GM23338 (cell line): ENCODE measurements around the gene ANTXR1. TPM values are rescaled to one million over a fixed set of nuclear protein-coding genes. Genes with fewer than 3 reads are reported as not detected.

Experiments used
- ATAC-seq: fragments of 200-7000 bp; cut with Tn5 transposase; 3 replicates; pipeline ENCODE4 v1.9.1; 2020
- DNase-seq: peaks from one replicate; pipeline ENCODE4 v3.0.0-alpha.2; 2015; ENCODE audit warnings: low spot score
- H2AFZ ChIP-seq: fragments of 200-600 bp; sonication (generic); 2 replicates; pipeline ENCODE4 v1.8.0; 2016; ENCODE audit warnings: antibody characterized with exemption, mild to moderate bottlenecking, moderate library complexity
- H3F3A ChIP-seq: fragments of 200-600 bp; sonication (generic); replicated peaks from 2 replicates; pipeline ENCODE4 v1.8.0; 2017; ENCODE audit warnings: antibody characterized with exemption, mixed run types, low read depth
- H3K27ac ChIP-seq: fragments of 200-600 bp; sonication (generic); 2 replicates; pipeline ENCODE4 v1.6.1; 2016; ENCODE audit warnings: low read depth
- H3K27me3 ChIP-seq: fragments of 200-600 bp; sonication (generic); 2 replicates; pipeline ENCODE4 v1.8.0; 2016; ENCODE audit warnings: mild to moderate bottlenecking, mixed run types, moderate library complexity; ENCODE audit not compliant: insufficient read depth
- H3K36me3 ChIP-seq: fragments of 200-600 bp; sonication (generic); 2 replicates; pipeline ENCODE4 v1.8.0; 2016; ENCODE audit warnings: mild to moderate bottlenecking; ENCODE audit not compliant: insufficient read depth
- H3K4me1 ChIP-seq: fragments of 200-600 bp; sonication (generic); 2 replicates; pipeline ENCODE4 v1.8.0; 2016; ENCODE audit warnings: mild to moderate bottlenecking, moderate library complexity; ENCODE audit not compliant: insufficient read depth
- H3K4me2 ChIP-seq: fragments of 200-600 bp; sonication (generic); 2 replicates; pipeline ENCODE4 v1.7.1; 2017; ENCODE audit warnings: mixed run types
- H3K4me3 ChIP-seq: fragments of 200-600 bp; sonication (generic); 2 replicates; pipeline ENCODE4 v1.6.1; 2016; ENCODE audit warnings: mixed run types
- H3K79me2 ChIP-seq: fragments of 200-600 bp; sonication (generic); replicated peaks from 2 replicates; pipeline ENCODE4 v1.8.0; 2017; ENCODE audit warnings: mild to moderate bottlenecking; ENCODE audit not compliant: insufficient read depth
- H3K9me2 ChIP-seq: fragments of 200-600 bp; sonication (generic); 2 replicates; pipeline ENCODE4 v1.8.0; 2017; ENCODE audit not compliant: insufficient read depth
- H4K20me1 ChIP-seq: fragments of 200-600 bp; sonication (generic); replicated peaks from 2 replicates; pipeline ENCODE4 v1.8.0; 2017; ENCODE audit warnings: mild to moderate bottlenecking; ENCODE audit not compliant: insufficient read depth
- H3K27ac Mint-ChIP-seq: 2 replicates; pipeline ENCODE4 v1.8.0; 2020; ENCODE audit warnings: inconsistent platforms, mild to moderate bottlenecking, moderate library complexity, mixed read lengths
- H3K27me3 Mint-ChIP-seq: 3 replicates; pipeline ENCODE4 v1.8.0; 2022; ENCODE audit warnings: low read depth, mild to moderate bottlenecking, moderate library complexity, mixed read lengths, inconsistent platforms; ENCODE audit not compliant: insufficient read depth, poor library complexity
- H3K36me3 Mint-ChIP-seq: 3 replicates; pipeline ENCODE4 v1.8.0; 2021; ENCODE audit warnings: low read depth, mild to moderate bottlenecking, inconsistent platforms, moderate library complexity, mixed read lengths
- H3K4me1 Mint-ChIP-seq: 3 replicates; pipeline ENCODE4 v1.8.0; 2020; ENCODE audit warnings: mild to moderate bottlenecking, inconsistent platforms, mixed read lengths
- H3K4me3 Mint-ChIP-seq: 3 replicates; pipeline ENCODE4 v1.8.0; 2021; ENCODE audit warnings: moderate library complexity, mild to moderate bottlenecking, inconsistent platforms, mixed read lengths
- H3K9me3 Mint-ChIP-seq: 3 replicates; pipeline ENCODE4 v1.8.0; 2020; ENCODE audit warnings: moderate library complexity, mild to moderate bottlenecking, inconsistent platforms, mixed read lengths
- CREB1 ChIP-seq: fragments of 250-450 bp; sonication (Bioruptor Pico); IDR thresholded peaks from 2 replicates; pipeline ENCODE4 v1.5.0; 2020; ENCODE audit warnings: low read depth, mild to moderate bottlenecking, moderate library complexity
- EZH2 ChIP-seq: fragments of 200-600 bp; sonication (generic); IDR thresholded peaks from one replicate; pipeline ENCODE4 v1.8.0; 2017; ENCODE audit warnings: antibody characterized with exemption, mild to moderate bottlenecking, low read depth; ENCODE audit not compliant: unreplicated experiment
- JUNB ChIP-seq: IDR thresholded peaks from one replicate; pipeline ENCODE4 v1.6.1; 2016; ENCODE audit warnings: antibody characterized with exemption; ENCODE audit not compliant: unreplicated experiment
- NANOG ChIP-seq: IDR thresholded peaks from 2 replicates; pipeline ENCODE4 v1.6.1; 2016; ENCODE audit warnings: antibody characterized with exemption, borderline replicate concordance
- POLR2AphosphoS5 ChIP-seq: IDR thresholded peaks from 2 replicates; pipeline ENCODE4 v1.6.1; 2016; ENCODE audit warnings: antibody characterized with exemption, low read depth
- REST ChIP-seq: IDR thresholded peaks from one replicate; pipeline ENCODE4 v1.6.1; 2018; ENCODE audit warnings: antibody characterized with exemption; ENCODE audit not compliant: unreplicated experiment
- STAT1 ChIP-seq: IDR thresholded peaks from one replicate; pipeline ENCODE4 v1.6.1; 2016; ENCODE audit warnings: antibody characterized with exemption; ENCODE audit not compliant: unreplicated experiment
- ZNF114 ChIP-seq: fragments of 250-450 bp; sonication (Bioruptor Pico); IDR thresholded peaks from 2 replicates; pipeline ENCODE4 v1.5.0; 2020; ENCODE audit warnings: mild to moderate bottlenecking, moderate library complexity
- ZNF331 ChIP-seq: fragments of 250-450 bp; sonication (Bioruptor Pico); IDR thresholded peaks from 2 replicates; pipeline ENCODE4 v1.5.0; 2020; ENCODE audit warnings: low read depth, mild to moderate bottlenecking, moderate library complexity
- polyA plus RNA-seq: library from polyadenylated mRNA; unstranded; fragments of >200 nt; fragmentation: Nextera tagmentation; extraction: Ambion mirVana; gene quantifications from 2 replicates; pipeline ENCODE4 v1.2.1, GENCODE V29; 2016
- total RNA-seq: library from RNA; depleted of rRNA; stranded (reverse); fragments of >200 nt; shearing (Covaris generic); gene quantifications from 2 replicates; pipeline ENCODE4 v1.2.3, GENCODE V29; 2014
- TF ChIP-seq, protein P1 (sequence below): fragments of 250-450 bp; sonication (Bioruptor Pico); IDR thresholded peaks from 2 replicates; pipeline ENCODE4 v1.5.0; 2020; ENCODE audit warnings: mild to moderate bottlenecking, moderate library complexity
- TF ChIP-seq, protein P2 (sequence below): IDR thresholded peaks from 2 replicates; pipeline ENCODE4 v1.6.1; 2016; ENCODE audit warnings: antibody characterized with exemption

Gene ANTXR1
- total and polyA plus RNA-seq, 2 experiments from 2014 or later, result 16.1 to 23.1 TPM

DNA sequence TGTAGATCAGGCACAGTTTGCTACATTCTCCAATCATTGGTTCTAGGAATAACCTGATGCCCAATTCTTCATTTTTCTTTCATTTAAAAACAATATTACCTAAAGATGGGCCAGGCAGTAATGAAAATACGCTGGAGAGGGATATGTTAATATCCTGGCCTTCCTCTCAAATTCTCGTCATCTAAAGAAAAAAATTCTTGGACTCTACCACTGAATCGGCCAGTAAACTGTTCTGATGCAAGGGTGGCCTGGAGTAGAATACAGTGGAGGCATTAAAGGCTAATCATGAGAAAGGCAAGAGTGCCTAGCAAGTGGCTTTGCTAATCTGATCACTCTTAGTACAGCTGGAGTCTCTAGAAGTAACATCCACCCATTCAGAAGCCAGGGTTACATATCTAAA is 157.7 kb downstream of the ANTXR1 start (continued):
- TF ChIP-seq, protein P1, sequence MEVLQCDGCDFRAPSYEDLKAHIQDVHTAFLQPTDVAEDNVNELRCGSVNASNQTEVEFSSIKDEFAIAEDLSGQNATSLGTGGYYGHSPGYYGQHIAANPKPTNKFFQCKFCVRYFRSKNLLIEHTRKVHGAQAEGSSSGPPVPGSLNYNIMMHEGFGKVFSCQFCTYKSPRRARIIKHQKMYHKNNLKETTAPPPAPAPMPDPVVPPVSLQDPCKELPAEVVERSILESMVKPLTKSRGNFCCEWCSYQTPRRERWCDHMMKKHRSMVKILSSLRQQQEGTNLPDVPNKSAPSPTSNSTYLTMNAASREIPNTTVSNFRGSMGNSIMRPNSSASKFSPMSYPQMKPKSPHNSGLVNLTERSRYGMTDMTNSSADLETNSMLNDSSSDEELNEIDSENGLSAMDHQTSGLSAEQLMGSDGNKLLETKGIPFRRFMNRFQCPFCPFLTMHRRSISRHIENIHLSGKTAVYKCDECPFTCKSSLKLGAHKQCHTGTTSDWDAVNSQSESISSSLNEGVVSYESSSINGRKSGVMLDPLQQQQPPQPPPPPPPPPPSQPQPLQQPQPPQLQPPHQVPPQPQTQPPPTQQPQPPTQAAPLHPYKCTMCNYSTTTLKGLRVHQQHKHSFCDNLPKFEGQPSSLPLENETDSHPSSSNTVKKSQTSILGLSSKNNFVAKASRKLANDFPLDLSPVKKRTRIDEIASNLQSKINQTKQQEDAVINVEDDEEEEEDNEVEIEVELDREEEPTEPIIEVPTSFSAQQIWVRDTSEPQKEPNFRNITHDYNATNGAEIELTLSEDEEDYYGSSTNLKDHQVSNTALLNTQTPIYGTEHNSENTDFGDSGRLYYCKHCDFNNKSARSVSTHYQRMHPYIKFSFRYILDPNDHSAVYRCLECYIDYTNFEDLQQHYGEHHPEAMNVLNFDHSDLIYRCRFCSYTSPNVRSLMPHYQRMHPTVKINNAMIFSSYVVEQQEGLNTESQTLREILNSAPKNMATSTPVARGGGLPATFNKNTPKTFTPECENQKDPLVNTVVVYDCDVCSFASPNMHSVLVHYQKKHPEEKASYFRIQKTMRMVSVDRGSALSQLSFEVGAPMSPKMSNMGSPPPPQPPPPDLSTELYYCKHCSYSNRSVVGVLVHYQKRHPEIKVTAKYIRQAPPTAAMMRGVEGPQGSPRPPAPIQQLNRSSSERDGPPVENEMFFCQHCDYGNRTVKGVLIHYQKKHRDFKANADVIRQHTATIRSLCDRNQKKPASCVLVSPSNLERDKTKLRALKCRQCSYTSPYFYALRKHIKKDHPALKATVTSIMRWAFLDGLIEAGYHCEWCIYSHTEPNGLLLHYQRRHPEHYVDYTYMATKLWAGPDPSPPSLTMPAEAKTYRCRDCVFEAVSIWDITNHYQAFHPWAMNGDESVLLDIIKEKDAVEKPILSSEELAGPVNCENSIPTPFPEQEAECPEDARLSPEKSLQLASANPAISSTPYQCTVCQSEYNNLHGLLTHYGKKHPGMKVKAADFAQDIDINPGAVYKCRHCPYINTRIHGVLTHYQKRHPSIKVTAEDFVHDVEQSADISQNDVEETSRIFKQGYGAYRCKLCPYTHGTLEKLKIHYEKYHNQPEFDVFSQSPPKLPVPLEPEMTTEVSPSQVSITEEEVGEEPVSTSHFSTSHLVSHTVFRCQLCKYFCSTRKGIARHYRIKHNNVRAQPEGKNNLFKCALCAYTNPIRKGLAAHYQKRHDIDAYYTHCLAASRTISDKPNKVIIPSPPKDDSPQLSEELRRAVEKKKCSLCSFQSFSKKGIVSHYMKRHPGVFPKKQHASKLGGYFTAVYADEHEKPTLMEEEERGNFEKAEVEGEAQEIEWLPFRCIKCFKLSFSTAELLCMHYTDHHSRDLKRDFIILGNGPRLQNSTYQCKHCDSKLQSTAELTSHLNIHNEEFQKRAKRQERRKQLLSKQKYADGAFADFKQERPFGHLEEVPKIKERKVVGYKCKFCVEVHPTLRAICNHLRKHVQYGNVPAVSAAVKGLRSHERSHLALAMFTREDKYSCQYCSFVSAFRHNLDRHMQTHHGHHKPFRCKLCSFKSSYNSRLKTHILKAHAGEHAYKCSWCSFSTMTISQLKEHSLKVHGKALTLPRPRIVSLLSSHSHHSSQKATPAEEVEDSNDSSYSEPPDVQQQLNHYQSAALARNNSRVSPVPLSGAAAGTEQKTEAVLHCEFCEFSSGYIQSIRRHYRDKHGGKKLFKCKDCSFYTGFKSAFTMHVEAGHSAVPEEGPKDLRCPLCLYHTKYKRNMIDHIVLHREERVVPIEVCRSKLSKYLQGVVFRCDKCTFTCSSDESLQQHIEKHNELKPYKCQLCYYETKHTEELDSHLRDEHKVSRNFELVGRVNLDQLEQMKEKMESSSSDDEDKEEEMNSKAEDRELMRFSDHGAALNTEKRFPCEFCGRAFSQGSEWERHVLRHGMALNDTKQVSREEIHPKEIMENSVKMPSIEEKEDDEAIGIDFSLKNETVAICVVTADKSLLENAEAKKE, result no peak
- TF ChIP-seq STAT1 (no peak), EZH2 (no peak), NANOG (no peak)

- Mint-ChIP-seq H3K27ac (no peak overlapping the region), H3K36me3 (peaks cover 4% of the 10 kb centered on the region; the same call in 2 of the 3 replicates)
Observed at GRCh38 chr2:69171116-69171896, 158.3 kb downstream of the ANTXR1 start.

More at GRCh38 chr2:69171116-69171896, 158.3 kb downstream of the ANTXR1 start:
- H3K79me2 ChIP-seq, result no peaks in the 10 kb centered on the region
- Mint-ChIP-seq H3K4me3 (no peak overlapping the region), H3K9me3 (no peaks in the 10 kb centered on the region), H3K27me3 (peaks cover 3% of the 10 kb centered on the region), H3K4me1 (peaks cover 13% of the 10 kb centered on the region)
- no peaks in the 10 kb centered on the region for H3K27me3 ChIP-seq
- H3F3A ChIP-seq, result no peaks in the 10 kb centered on the region
- H3K36me3 ChIP-seq, result no peaks in the 10 kb centered on the region
- DNase-seq (no peak), ATAC-seq (no peak)
- H3K27ac ChIP-seq, result no peak overlapping the region
- H3K4me1 ChIP-seq, result no peaks in the 10 kb centered on the region; the same call in 1 of the 2 replicates
- H2AFZ ChIP-seq, result no peak overlapping the region
- H3K4me3 ChIP-seq, result no peak overlapping the region
- peaks cover 3% of the 10 kb centered on the region; the same call in 1 of the 2 replicates for H3K9me2 ChIP-seq
- TF ChIP-seq JUNB, result no peak
- TF ChIP-seq CREB1 (CRISPR knock-in tag), result no peak
- TF ChIP-seq, protein P2, sequence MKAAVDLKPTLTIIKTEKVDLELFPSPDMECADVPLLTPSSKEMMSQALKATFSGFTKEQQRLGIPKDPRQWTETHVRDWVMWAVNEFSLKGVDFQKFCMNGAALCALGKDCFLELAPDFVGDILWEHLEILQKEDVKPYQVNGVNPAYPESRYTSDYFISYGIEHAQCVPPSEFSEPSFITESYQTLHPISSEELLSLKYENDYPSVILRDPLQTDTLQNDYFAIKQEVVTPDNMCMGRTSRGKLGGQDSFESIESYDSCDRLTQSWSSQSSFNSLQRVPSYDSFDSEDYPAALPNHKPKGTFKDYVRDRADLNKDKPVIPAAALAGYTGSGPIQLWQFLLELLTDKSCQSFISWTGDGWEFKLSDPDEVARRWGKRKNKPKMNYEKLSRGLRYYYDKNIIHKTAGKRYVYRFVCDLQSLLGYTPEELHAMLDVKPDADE, result no peak
- TF ChIP-seq POLR2AphosphoS5, result no peak
- TF ChIP-seq ZNF114 (CRISPR knock-in tag), result no peak
- TF ChIP-seq ZNF331 (CRISPR knock-in tag), result no peak
- TF ChIP-seq NANOG, result no peak
- no peak for TF ChIP-seq REST
- H4K20me1 ChIP-seq, result no peaks in the 10 kb centered on the region
- no peak overlapping the region for H3K4me2 ChIP-seq
